ENCODE measurements around the gene GZMM.

The GZMM gene

DNA sequence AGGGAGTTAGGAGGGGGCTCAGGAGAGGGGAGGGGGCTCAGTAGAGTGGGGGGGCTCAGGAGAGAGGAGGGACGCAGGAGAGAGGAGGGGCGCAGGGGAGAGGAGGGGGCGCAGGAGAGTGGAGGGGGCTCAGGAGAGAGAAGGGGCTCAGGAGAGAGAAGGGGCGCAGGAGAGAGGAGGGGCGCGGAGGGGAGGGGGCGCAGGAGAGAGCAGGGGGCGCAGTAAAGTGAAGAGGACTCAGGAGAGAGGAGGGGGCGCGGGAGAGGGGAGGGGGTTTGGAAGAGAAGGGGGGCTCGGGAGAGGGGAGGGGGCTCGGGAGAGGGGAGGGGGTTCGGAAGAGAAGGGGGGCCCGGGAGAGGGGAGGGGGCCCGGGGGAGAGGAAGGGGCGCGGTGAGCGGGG is 46.9 kb upstream of the GZMM start:
- ChIA-PET POLR2A (interaction anchor here (0.6 kb wide), 1 partner anchor 168 kb away, joined by 3 read pairs; no protein-coding TSS in a partner anchor), CTCF (no interaction called here)
- H3K36me3 ChIP-seq (ENCODE audit: control insufficient read depth in 2 of 2, insufficient read depth in 1 of 2, low read length in 2 of 2) = no peaks in the 10 kb centered on the region
- no peak overlapping the region for H3K4me3 ChIP-seq (ENCODE audit: low read depth, low read length)
- H3K9me3 ChIP-seq (ENCODE audit: control insufficient read depth, insufficient read depth, low read depth, low read length) = no peaks in the 10 kb centered on the region
- H3K4me1 ChIP-seq (ENCODE audit: control insufficient read depth, insufficient read depth, low read length) = no peaks in the 10 kb centered on the region
- H3K27ac ChIP-seq (ENCODE audit: extremely low read depth, low read depth, low read length) = no peak overlapping the region
- TF ChIP-seq ZNF785 (tag by site-specific recombination; IDR thresholded peaks at IDR 0.05) (no peak), ZNF571 (tag by site-specific recombination; IDR thresholded peaks at IDR 0.05) (no peak), ZNF404 (tag by site-specific recombination; IDR thresholded peaks at IDR 0.05) (no peak), ZNF221 (tag by site-specific recombination; IDR thresholded peaks at IDR 0.05; ENCODE audit: borderline replicate concordance) (no peak)

DNA sequence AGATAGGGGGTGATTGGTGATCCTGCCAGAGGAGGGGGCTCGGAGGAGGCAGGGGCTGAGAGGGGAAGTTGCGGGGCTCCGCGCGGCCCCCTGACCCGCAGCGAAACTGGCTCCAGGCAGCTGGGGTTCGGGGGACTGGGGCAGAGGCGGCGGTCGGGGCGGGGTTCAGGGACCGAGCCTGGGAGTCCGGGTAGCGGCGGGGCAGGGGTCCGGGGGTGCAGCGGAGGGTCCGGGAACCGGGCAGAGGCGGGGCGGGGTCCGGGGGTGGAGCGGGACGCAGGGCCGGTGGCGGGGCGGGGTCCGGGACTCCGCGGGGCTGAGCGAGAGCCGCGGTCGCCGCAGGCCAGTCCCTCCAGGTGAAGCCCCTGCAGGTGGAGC is 46.4 kb upstream of the GZMM start:
- Histone ChIP-seq H3K9me3 (ENCODE audit: control insufficient read depth, insufficient read depth, low read depth, low read length) (no peaks in the 10 kb centered on the region), H3K27ac (ENCODE audit: extremely low read depth, low read depth, low read length) (no peak overlapping the region), H3K4me1 (ENCODE audit: control insufficient read depth, insufficient read depth, low read length) (no peaks in the 10 kb centered on the region), H3K4me3 (ENCODE audit: low read depth, low read length) (no peak overlapping the region), H3K36me3 (ENCODE audit: control insufficient read depth in 2 of 2, insufficient read depth in 1 of 2, low read length in 2 of 2) (no peaks in the 10 kb centered on the region)
- CTCF ChIA-PET = interaction anchor here (0.9 kb wide), 1 partner anchor 13 kb away, joined by 5 read pairs; no protein-coding TSS in a partner anchor
- POLR2A ChIA-PET = interaction anchor here (0.6 kb wide), 1 partner anchor 168 kb away, joined by 3 read pairs; no protein-coding TSS in a partner anchor
- TF ChIP-seq TCF7L2 (IDR thresholded peaks at IDR 0.05; ENCODE audit: borderline replicate concordance, low read depth, low read length) (no peak), ZNF311 (tag by site-specific recombination; IDR thresholded peaks at IDR 0.05; ENCODE audit: borderline replicate concordance) (no peak), ZIC2 (tag by site-specific recombination; IDR thresholded peaks at IDR 0.05) (no peak), ZNF830 (tag by site-specific recombination; IDR thresholded peaks at IDR 0.05; ENCODE audit: low read depth) (no peak), ZFHX2 (tag by site-specific recombination; conservative IDR thresholded peaks at IDR 0.05) (no peak), ZNF843 (tag by site-specific recombination; IDR thresholded peaks at IDR 0.05) (no peak), ZNF239 (tag by site-specific recombination; IDR thresholded peaks at IDR 0.05) (no peak), HOXD13 (CRISPR knock-in tag; IDR thresholded peaks at IDR 0.05; ENCODE audit: borderline replicate concordance) (no peak), ZNF221 (tag by site-specific recombination; IDR thresholded peaks at IDR 0.05; ENCODE audit: borderline replicate concordance) (no peak), ZSCAN23 (tag by site-specific recombination; IDR thresholded peaks at IDR 0.05) (no peak), ZXDB (tag by site-specific recombination; IDR thresholded peaks at IDR 0.05) (no peak)
- TF ChIP-seq, protein P1, sequence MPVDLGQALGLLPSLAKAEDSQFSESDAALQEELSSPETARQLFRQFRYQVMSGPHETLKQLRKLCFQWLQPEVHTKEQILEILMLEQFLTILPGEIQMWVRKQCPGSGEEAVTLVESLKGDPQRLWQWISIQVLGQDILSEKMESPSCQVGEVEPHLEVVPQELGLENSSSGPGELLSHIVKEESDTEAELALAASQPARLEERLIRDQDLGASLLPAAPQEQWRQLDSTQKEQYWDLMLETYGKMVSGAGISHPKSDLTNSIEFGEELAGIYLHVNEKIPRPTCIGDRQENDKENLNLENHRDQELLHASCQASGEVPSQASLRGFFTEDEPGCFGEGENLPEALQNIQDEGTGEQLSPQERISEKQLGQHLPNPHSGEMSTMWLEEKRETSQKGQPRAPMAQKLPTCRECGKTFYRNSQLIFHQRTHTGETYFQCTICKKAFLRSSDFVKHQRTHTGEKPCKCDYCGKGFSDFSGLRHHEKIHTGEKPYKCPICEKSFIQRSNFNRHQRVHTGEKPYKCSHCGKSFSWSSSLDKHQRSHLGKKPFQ (tag by site-specific recombination; IDR thresholded peaks at IDR 0.05) = no peak
- TF ChIP-seq, protein P2, sequence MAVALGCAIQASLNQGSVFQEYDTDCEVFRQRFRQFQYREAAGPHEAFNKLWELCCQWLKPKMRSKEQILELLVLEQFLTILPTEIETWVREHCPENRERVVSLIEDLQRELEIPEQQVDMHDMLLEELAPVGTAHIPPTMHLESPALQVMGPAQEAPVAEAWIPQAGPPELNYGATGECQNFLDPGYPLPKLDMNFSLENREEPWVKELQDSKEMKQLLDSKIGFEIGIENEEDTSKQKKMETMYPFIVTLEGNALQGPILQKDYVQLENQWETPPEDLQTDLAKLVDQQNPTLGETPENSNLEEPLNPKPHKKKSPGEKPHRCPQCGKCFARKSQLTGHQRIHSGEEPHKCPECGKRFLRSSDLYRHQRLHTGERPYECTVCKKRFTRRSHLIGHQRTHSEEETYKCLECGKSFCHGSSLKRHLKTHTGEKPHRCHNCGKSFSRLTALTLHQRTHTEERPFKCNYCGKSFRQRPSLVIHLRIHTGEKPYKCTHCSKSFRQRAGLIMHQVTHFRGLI (tag by site-specific recombination; IDR thresholded peaks at IDR 0.05) = no peak
- TF ChIP-seq, protein P3, sequence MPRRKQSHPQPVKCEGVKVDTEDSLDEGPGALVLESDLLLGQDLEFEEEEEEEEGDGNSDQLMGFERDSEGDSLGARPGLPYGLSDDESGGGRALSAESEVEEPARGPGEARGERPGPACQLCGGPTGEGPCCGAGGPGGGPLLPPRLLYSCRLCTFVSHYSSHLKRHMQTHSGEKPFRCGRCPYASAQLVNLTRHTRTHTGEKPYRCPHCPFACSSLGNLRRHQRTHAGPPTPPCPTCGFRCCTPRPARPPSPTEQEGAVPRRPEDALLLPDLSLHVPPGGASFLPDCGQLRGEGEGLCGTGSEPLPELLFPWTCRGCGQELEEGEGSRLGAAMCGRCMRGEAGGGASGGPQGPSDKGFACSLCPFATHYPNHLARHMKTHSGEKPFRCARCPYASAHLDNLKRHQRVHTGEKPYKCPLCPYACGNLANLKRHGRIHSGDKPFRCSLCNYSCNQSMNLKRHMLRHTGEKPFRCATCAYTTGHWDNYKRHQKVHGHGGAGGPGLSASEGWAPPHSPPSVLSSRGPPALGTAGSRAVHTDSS (tag by site-specific recombination; IDR thresholded peaks at IDR 0.05) = no peak
- TF ChIP-seq, protein P4, sequence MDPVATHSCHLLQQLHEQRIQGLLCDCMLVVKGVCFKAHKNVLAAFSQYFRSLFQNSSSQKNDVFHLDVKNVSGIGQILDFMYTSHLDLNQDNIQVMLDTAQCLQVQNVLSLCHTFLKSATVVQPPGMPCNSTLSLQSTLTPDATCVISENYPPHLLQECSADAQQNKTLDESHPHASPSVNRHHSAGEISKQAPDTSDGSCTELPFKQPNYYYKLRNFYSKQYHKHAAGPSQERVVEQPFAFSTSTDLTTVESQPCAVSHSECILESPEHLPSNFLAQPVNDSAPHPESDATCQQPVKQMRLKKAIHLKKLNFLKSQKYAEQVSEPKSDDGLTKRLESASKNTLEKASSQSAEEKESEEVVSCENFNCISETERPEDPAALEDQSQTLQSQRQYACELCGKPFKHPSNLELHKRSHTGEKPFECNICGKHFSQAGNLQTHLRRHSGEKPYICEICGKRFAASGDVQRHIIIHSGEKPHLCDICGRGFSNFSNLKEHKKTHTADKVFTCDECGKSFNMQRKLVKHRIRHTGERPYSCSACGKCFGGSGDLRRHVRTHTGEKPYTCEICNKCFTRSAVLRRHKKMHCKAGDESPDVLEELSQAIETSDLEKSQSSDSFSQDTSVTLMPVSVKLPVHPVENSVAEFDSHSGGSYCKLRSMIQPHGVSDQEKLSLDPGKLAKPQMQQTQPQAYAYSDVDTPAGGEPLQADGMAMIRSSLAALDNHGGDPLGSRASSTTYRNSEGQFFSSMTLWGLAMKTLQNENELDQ (tag by site-specific recombination; IDR thresholded peaks at IDR 0.05; ENCODE audit: low read depth) = no peak
